Right lobe of liver (tissue), 4 donors: ENCODE results near the gene RTP2.

Source experiments
- POLR2A ChIP-seq: fragments of 450-650 bp; IDR thresholded peaks from one replicate; pipeline ENCODE4 v1.6.1; 2017; ENCODE audit warnings: antibody characterized with exemption, mild to moderate bottlenecking
- TF ChIP-seq, protein P1 (sequence below), 4 donors: fragments of 200-600 bp in 3 of 4; fragments of 450-650 bp in 1 of 4; IDR thresholded peaks; one replicate each; pipeline versions ENCODE4 v1.5.1 to v1.8.0; 2016 to 2022; ENCODE audit warnings: antibody characterized with exemption in 4 of 4, mild to moderate bottlenecking in 2 of 4
- donor health status: DM: no; HTN: no; CAD: no.
- donor health status: DM: no; HTN: no; CAD: no.
- donor health status: DM: no; HTN: yes; CAD: no.

- no peak for TF ChIP-seq POLR2A
- TF ChIP-seq, protein P1, sequence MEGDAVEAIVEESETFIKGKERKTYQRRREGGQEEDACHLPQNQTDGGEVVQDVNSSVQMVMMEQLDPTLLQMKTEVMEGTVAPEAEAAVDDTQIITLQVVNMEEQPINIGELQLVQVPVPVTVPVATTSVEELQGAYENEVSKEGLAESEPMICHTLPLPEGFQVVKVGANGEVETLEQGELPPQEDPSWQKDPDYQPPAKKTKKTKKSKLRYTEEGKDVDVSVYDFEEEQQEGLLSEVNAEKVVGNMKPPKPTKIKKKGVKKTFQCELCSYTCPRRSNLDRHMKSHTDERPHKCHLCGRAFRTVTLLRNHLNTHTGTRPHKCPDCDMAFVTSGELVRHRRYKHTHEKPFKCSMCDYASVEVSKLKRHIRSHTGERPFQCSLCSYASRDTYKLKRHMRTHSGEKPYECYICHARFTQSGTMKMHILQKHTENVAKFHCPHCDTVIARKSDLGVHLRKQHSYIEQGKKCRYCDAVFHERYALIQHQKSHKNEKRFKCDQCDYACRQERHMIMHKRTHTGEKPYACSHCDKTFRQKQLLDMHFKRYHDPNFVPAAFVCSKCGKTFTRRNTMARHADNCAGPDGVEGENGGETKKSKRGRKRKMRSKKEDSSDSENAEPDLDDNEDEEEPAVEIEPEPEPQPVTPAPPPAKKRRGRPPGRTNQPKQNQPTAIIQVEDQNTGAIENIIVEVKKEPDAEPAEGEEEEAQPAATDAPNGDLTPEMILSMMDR (IDR thresholded peaks at IDR 0.05), result no peak
Observed at GRCh38 chr3:187667526-187667925, 34.8 kb downstream of the RTP2 start.
